Esophagus muscularis mucosa (tissue), 3 donors: Measurements from ENCODE around the gene CHRNA7.
"Not testable (repeated sequence)": the region's sequence is repeated elsewhere in the genome, so short reads cannot be mapped to it uniquely, and the experiment has no call there.

ENCODE experiments used
- POLR2A ChIP-seq: fragments of 450-650 bp; IDR thresholded peaks from one replicate; pipeline ENCODE4 v1.6.1; 2017; ENCODE audit warnings: antibody characterized with exemption, moderate library complexity, mild to moderate bottlenecking, low read depth
- POLR2AphosphoS5 ChIP-seq, 2 donors: sonication (generic); formaldehyde crosslinking; IDR thresholded peaks; one replicate each; pipeline ENCODE4 v1.6.1; 2017; ENCODE audit warnings: antibody characterized with exemption in 2 of 2
- TF ChIP-seq, protein P1 (sequence below), 3 experiments: fragments of 200-600 bp in 2 of 3; fragments of 450-650 bp in 1 of 3; sonication (generic) in 2 of 3; IDR thresholded peaks; one replicate each; pipeline ENCODE4 v1.5.1; 2017 to 2019; ENCODE audit warnings: antibody characterized with exemption in 3 of 3, mild to moderate bottlenecking in 2 of 3, moderate library complexity in 1 of 3

DNA sequence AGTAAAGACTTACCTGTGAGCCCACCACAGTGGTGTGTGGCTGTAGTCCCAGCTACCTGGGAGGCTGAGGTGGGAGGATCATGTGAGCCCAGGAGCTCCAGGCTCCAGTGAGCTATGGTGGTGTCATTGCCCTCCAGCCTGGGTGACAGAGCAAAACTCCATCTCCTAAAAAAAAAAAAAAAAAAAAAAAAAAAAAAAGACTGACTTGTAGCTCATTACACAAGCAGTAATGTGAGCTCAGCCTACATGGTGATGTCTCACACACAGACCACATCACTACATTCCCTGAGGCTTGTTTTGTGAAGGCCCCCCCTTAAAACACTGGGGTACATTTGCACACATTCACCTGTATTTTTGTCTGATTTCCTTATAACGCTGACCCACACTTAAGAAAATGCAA is 134.4 kb downstream of the CHRNA7 start:
- TF ChIP-seq, protein P1, sequence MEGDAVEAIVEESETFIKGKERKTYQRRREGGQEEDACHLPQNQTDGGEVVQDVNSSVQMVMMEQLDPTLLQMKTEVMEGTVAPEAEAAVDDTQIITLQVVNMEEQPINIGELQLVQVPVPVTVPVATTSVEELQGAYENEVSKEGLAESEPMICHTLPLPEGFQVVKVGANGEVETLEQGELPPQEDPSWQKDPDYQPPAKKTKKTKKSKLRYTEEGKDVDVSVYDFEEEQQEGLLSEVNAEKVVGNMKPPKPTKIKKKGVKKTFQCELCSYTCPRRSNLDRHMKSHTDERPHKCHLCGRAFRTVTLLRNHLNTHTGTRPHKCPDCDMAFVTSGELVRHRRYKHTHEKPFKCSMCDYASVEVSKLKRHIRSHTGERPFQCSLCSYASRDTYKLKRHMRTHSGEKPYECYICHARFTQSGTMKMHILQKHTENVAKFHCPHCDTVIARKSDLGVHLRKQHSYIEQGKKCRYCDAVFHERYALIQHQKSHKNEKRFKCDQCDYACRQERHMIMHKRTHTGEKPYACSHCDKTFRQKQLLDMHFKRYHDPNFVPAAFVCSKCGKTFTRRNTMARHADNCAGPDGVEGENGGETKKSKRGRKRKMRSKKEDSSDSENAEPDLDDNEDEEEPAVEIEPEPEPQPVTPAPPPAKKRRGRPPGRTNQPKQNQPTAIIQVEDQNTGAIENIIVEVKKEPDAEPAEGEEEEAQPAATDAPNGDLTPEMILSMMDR (IDR thresholded peaks at IDR 0.05) = not testable (repeated sequence)
- not testable (repeated sequence) for TF ChIP-seq POLR2AphosphoS5 (IDR thresholded peaks at IDR 0.05); POLR2A
